GM12875 (cell line): Measurements from ENCODE around the gene VTI1A.
A peak's percentile ranks its signal among the peaks of the same experiment; 100 is the strongest.

Experiments
- H3K4me3 ChIP-seq: one replicate; pipeline ENCODE4 v1.5.1; 2011; ENCODE audit warnings: low read depth, low read length, control low read depth
- TF ChIP-seq, protein P1 (sequence below): IDR thresholded peaks from 2 replicates; pipeline ENCODE4 v1.5.1; 2011; ENCODE audit warnings: low read depth, mild to moderate bottlenecking, control low read depth, inconsistent platforms, low read length, moderate library complexity, borderline replicate concordance; ENCODE audit not compliant: insufficient read depth

Gene VTI1A

DNA sequence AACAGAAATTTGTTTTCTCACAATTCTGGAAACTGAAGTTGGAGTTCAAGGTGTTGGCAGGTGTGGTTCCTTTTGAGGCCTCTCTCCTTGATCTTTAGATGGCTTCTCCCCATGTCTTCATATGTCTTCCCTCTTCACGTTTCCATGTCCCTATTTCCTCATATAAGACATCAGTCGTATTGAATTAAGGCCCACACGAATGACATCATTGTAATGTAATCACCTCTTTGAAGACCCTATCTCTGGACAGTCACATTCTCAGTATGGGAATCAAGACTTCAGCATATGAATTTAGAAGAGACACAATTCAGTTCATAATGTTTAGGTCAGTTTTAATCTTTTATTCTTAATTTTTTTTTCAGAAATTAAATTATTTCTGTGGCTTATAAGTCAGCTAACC lies 19.8 kb downstream of the VTI1A start:
- TF ChIP-seq, protein P1, sequence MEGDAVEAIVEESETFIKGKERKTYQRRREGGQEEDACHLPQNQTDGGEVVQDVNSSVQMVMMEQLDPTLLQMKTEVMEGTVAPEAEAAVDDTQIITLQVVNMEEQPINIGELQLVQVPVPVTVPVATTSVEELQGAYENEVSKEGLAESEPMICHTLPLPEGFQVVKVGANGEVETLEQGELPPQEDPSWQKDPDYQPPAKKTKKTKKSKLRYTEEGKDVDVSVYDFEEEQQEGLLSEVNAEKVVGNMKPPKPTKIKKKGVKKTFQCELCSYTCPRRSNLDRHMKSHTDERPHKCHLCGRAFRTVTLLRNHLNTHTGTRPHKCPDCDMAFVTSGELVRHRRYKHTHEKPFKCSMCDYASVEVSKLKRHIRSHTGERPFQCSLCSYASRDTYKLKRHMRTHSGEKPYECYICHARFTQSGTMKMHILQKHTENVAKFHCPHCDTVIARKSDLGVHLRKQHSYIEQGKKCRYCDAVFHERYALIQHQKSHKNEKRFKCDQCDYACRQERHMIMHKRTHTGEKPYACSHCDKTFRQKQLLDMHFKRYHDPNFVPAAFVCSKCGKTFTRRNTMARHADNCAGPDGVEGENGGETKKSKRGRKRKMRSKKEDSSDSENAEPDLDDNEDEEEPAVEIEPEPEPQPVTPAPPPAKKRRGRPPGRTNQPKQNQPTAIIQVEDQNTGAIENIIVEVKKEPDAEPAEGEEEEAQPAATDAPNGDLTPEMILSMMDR: no peak
- no peak overlapping the region for H3K4me3 ChIP-seq

GRCh38 chr10:112467541-112468075 lies 20.6 kb downstream of the VTI1A start:
- no peak overlapping the region for H3K4me3 ChIP-seq
- TF ChIP-seq, protein P1: no peak

DNA sequence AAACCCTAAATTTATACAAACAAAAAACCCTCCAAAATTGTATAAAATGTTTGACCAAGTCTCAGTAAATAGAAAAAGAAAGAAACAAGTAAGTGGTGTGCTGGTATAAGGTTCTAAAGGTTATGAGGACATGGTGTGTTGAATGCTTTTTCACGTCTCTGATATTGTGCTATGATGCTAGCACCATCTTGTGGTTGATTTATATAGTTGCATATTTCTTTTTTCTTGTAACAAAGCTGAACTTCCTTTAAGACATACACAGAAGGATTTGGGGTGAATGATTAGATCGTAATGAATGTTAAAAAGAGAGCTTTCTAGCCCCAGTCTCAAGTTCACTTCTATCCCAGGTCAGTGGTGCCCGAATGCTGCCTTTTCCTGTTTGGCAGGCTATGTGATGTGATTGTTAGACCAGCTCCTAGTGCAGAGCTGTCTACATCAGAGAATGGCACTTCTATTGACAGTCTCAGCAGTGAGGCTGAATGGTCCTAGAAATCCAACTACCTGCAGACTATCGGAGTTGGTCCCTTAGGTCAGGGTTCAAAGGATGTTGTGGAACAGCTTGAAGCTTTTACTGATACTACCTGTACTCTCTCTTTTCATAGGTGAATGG lies 25.0 kb downstream of the VTI1A start:
- TF ChIP-seq, protein P1: peak; percentile 48; the same call in 1 of the 2 replicates
- no peak overlapping the region for H3K4me3 ChIP-seq

- H3K4me3 ChIP-seq: no peak overlapping the region
- TF ChIP-seq, protein P1: 0 out of 2 replicates have a peak, but pooled peaks have one; percentile 13
Measured at GRCh38 chr10:112475575-112476218, 28.7 kb downstream of the VTI1A start.

- TF ChIP-seq, protein P1: no peak
- no peak overlapping the region for H3K4me3 ChIP-seq
Measured at GRCh38 chr10:112481602-112482001, 34.6 kb downstream of the VTI1A start.

GRCh38 chr10:112484399-112484798 lies 37.4 kb downstream of the VTI1A start:
- no peak overlapping the region for H3K4me3 ChIP-seq
- TF ChIP-seq, protein P1: no peak

- no peak overlapping the region for H3K4me3 ChIP-seq
- TF ChIP-seq, protein P1: no peak
Measured at GRCh38 chr10:112487964-112488363, 40.9 kb downstream of the VTI1A start.
